Muscle layer of colon (tissue), 2 donors: Measurements from ENCODE around the gene TMEM62.
"Not testable (repeated sequence)": the region's sequence is repeated elsewhere in the genome, so short reads cannot be mapped to it uniquely, and the experiment has no call there.

Experiments
- H3K27ac ChIP-seq: one replicate; pipeline ENCODE4 v1.7.0; 2013; ENCODE audit warnings: low read depth, mild to moderate bottlenecking, low read length, moderate library complexity
- H3K27me3 ChIP-seq, 2 donors: one replicate each; pipeline ENCODE4 v1.7.0; 2013; ENCODE audit warnings: low read length in 2 of 2, mild to moderate bottlenecking in 2 of 2; ENCODE audit not compliant: insufficient read depth in 2 of 2, control insufficient read depth in 1 of 2
- H3K36me3 ChIP-seq: one replicate; pipeline ENCODE4 v1.7.0; 2013; ENCODE audit warnings: mild to moderate bottlenecking, low read length; ENCODE audit not compliant: insufficient read depth
- H3K4me1 ChIP-seq: one replicate; pipeline ENCODE4 v1.7.0; 2013; ENCODE audit warnings: mild to moderate bottlenecking, low read length; ENCODE audit not compliant: insufficient read depth
- H3K4me3 ChIP-seq, 2 donors: one replicate each; pipeline ENCODE4 v1.7.0; 2013; ENCODE audit warnings: low read length in 2 of 2, low read depth in 1 of 2, mild to moderate bottlenecking in 1 of 2, moderate library complexity in 1 of 2
- H3K9ac ChIP-seq: one replicate; pipeline ENCODE4 v1.7.0; 2013; ENCODE audit warnings: low read length
- H3K9me3 ChIP-seq: one replicate; pipeline ENCODE4 v1.7.0; 2013; ENCODE audit warnings: mild to moderate bottlenecking, low read length
- donor health status: abdominal sarcoma.
- donor health status: Adenocarcinoma of cecum.

The TMEM62 gene

GRCh38 chr15:43185157-43186002, 52.0 kb downstream of the TMEM62 start, which contains the start of gene CCNDBP1:
Gene CCNDBP1, plus strand, starts transcription at chr15:43185403. Its CDS starts 96 bp downstream, at chr15:43185499.
- Histone ChIP-seq H3K27ac (peak within 1 kb of the TSS; percentile 64), H3K4me1 (peaks cover 4% of the 10 kb centered on the region), H3K27me3 (no peaks in the 10 kb centered on the region), H3K9me3 (no peaks in the 10 kb centered on the region), H3K36me3 (peaks cover 11% of the 10 kb centered on the region), H3K9ac (peak within 1 kb of the TSS; percentile 57), H3K4me3 (peak within 1 kb of the TSS; percentile 72 to 80)

GRCh38 chr15:43186003-43186353, 52.6 kb downstream of the TMEM62 start:
- Histone ChIP-seq H3K36me3 (peaks cover 17% of the 10 kb centered on the region), H3K27me3 (no peaks in the 10 kb centered on the region), H3K9me3 (no peaks in the 10 kb centered on the region), H3K4me3 (peak overlapping the region; percentile 72 to 80), H3K27ac (peak overlapping the region; percentile 64), H3K4me1 (peaks cover 4% of the 10 kb centered on the region), H3K9ac (peak overlapping the region; percentile 57)

GRCh38 chr15:43187544-43188155, 54.3 kb downstream of the TMEM62 start:
- Histone ChIP-seq H3K36me3 (peaks cover 33% of the 10 kb centered on the region), H3K4me1 (peaks cover 4% of the 10 kb centered on the region), H3K4me3 (no peak overlapping the region), H3K27me3 (no peaks in the 10 kb centered on the region), H3K9me3 (no peaks in the 10 kb centered on the region), H3K9ac (no peak overlapping the region), H3K27ac (no peak overlapping the region)

GRCh38 chr15:43189296-43189695, 55.9 kb downstream of the TMEM62 start:
- no peak overlapping the region for H3K4me3 ChIP-seq
- H3K4me1 ChIP-seq, result peaks cover 4% of the 10 kb centered on the region
- no peaks in the 10 kb centered on the region for H3K27me3 ChIP-seq
- peaks cover 45% of the 10 kb centered on the region for H3K36me3 ChIP-seq
- H3K9ac ChIP-seq, result no peak overlapping the region
- no peak overlapping the region for H3K27ac ChIP-seq
- no peaks in the 10 kb centered on the region for H3K9me3 ChIP-seq

- Histone ChIP-seq H3K27me3 (no peaks in the 10 kb centered on the region), H3K27ac (no peak overlapping the region), H3K36me3 (peaks cover 54% of the 10 kb centered on the region), H3K4me3 (no peak overlapping the region), H3K4me1 (peaks cover 4% of the 10 kb centered on the region), H3K9me3 (no peaks in the 10 kb centered on the region), H3K9ac (no peak overlapping the region)
Observed at GRCh38 chr15:43190178-43190577, 56.8 kb downstream of the TMEM62 start.

GRCh38 chr15:43193710-43194109, 60.3 kb downstream of the TMEM62 start:
- no peaks in the 10 kb centered on the region for H3K9me3 ChIP-seq
- no peak overlapping the region for H3K27ac ChIP-seq
- H3K4me3 ChIP-seq, result no peak overlapping the region
- peaks cover 71% of the 10 kb centered on the region for H3K36me3 ChIP-seq
- H3K27me3 ChIP-seq, result no peaks in the 10 kb centered on the region
- no peaks in the 10 kb centered on the region for H3K4me1 ChIP-seq
- no peak overlapping the region for H3K9ac ChIP-seq

GRCh38 chr15:43194795-43195194, 61.4 kb downstream of the TMEM62 start:
- H3K9ac ChIP-seq, result no peak overlapping the region
- no peaks in the 10 kb centered on the region for H3K9me3 ChIP-seq
- H3K4me3 ChIP-seq, result no peak overlapping the region
- no peaks in the 10 kb centered on the region for H3K4me1 ChIP-seq
- H3K36me3 ChIP-seq, result peaks cover 65% of the 10 kb centered on the region
- H3K27ac ChIP-seq, result no peak overlapping the region
- H3K27me3 ChIP-seq, result no peaks in the 10 kb centered on the region

- no peak overlapping the region for H3K4me3 ChIP-seq
- no peaks in the 10 kb centered on the region for H3K9me3 ChIP-seq
- H3K27me3 ChIP-seq, result no peaks in the 10 kb centered on the region
- peaks cover 45% of the 10 kb centered on the region for H3K36me3 ChIP-seq
- H3K27ac ChIP-seq, result no peak overlapping the region
- H3K9ac ChIP-seq, result no peak overlapping the region
- no peaks in the 10 kb centered on the region for H3K4me1 ChIP-seq
Observed at GRCh38 chr15:43196760-43197548, 63.6 kb downstream of the TMEM62 start.

GRCh38 chr15:43197773-43198172, 64.4 kb downstream of the TMEM62 start:
- not testable (repeated sequence) for H3K9ac ChIP-seq, H3K4me1 ChIP-seq, H3K27me3 ChIP-seq, H3K9me3 ChIP-seq, H3K27ac ChIP-seq, H3K4me3 ChIP-seq
- H3K36me3 ChIP-seq, result peaks cover 37% of the 10 kb centered on the region

GRCh38 chr15:43198556-43198955, 65.2 kb downstream of the TMEM62 start:
- not testable (repeated sequence) for H3K27ac ChIP-seq, H3K27me3 ChIP-seq, H3K9me3 ChIP-seq, H3K4me1 ChIP-seq, H3K9ac ChIP-seq, H3K4me3 ChIP-seq
- peaks cover 29% of the 10 kb centered on the region for H3K36me3 ChIP-seq

- no peak overlapping the region for H3K4me3 ChIP-seq
- no peak overlapping the region for H3K9ac ChIP-seq
- no peaks in the 10 kb centered on the region for H3K9me3 ChIP-seq
- no peak overlapping the region for H3K27ac ChIP-seq
- H3K4me1 ChIP-seq, result no peaks in the 10 kb centered on the region
- no peaks in the 10 kb centered on the region for H3K27me3 ChIP-seq
- peaks cover 28% of the 10 kb centered on the region for H3K36me3 ChIP-seq
Observed at GRCh38 chr15:43198992-43199391, 65.6 kb downstream of the TMEM62 start.
